ENCODE measurements around the gene TENT4B.

- TF ChIP-seq EZH2 (IDR thresholded peaks at IDR 0.05) (no peak), POLR2AphosphoS5 (IDR thresholded peaks at IDR 0.05; ENCODE audit: borderline replicate concordance, low read depth, low read length) (no peak)
Observed at GRCh38 chr16:50155925-50156324, 2.8 kb downstream of the TENT4B start.
